HG02938 (cell line): ENCODE results near the gene METTL8.

Source experiments
- ATAC-seq: cut with Tn5 transposase; IDR thresholded peaks from one replicate; pipeline ENCODE4 v1.9.1; 2021; ENCODE audit warnings: mild to moderate bottlenecking, moderate library complexity; ENCODE audit not compliant: unreplicated experiment

METTL8 gene

GRCh38 chr2:171347591-171348032 is 86.2 kb downstream of the METTL8 start:
- ATAC-seq: no peak

GRCh38 chr2:171346723-171347557 is 86.8 kb downstream of the METTL8 start:
- no peak for ATAC-seq

GRCh38 chr2:171345971-171346722 is 87.6 kb downstream of the METTL8 start:
- no peak for ATAC-seq

- ATAC-seq: no peak
These were observed 89.6 kb downstream of the METTL8 start for GRCh38 chr2:171344182-171344581.

GRCh38 chr2:171342067-171342413 is 91.8 kb downstream of the METTL8 start:
- ATAC-seq: no peak

GRCh38 chr2:171341394-171342066 is 92.3 kb downstream of the METTL8 start:
- ATAC-seq: no peak

GRCh38 chr2:171334946-171335345 is 98.8 kb downstream of the METTL8 start:
- ATAC-seq: no peak

- no peak for ATAC-seq
These were observed 99.6 kb downstream of the METTL8 start for GRCh38 chr2:171334171-171334570.

GRCh38 chr2:171330155-171330956 is 103.4 kb downstream of the METTL8 start:
- no peak for ATAC-seq

GRCh38 chr2:171327043-171327496 is 106.7 kb downstream of the METTL8 start:
- no peak for ATAC-seq

GRCh38 chr2:171325886-171326585 is 107.8 kb downstream of the METTL8 start:
- ATAC-seq: no peak

- ATAC-seq: no peak
These were observed 109.7 kb downstream of the METTL8 start for GRCh38 chr2:171323971-171324528.

- ATAC-seq: no peak
These were observed 110.9 kb downstream of the METTL8 start for GRCh38 chr2:171322928-171323327.

GRCh38 chr2:171320731-171321130 is 113.1 kb downstream of the METTL8 start:
- ATAC-seq: no peak

- ATAC-seq: peak; percentile 41
These were observed 113.6 kb downstream of the METTL8 start for GRCh38 chr2:171320208-171320621.

- ATAC-seq: peak; percentile 41
These were observed 114.5 kb downstream of the METTL8 start for GRCh38 chr2:171319164-171319810.

GRCh38 chr2:171318463-171318934 is 115.3 kb downstream of the METTL8 start:
- no peak for ATAC-seq

- ATAC-seq: no peak
These were observed 116.2 kb downstream of the METTL8 start for GRCh38 chr2:171317492-171318125.
